ES-I3 (cell line): Measurements from ENCODE around the gene PROX1.
A peak's percentile ranks its signal among the peaks of the same experiment; 100 is the strongest.

Source experiments
- H3K36me3 ChIP-seq: 2 replicates; pipeline ENCODE4 v1.6.1; 2013; ENCODE audit warnings: mild to moderate bottlenecking, low read length, control low read depth, moderate library complexity; ENCODE audit not compliant: insufficient read depth
- H3K4me1 ChIP-seq: 2 replicates; pipeline ENCODE4 v1.6.1; 2013; ENCODE audit warnings: mild to moderate bottlenecking, control low read depth, low read length; ENCODE audit not compliant: insufficient read depth
- H3K9ac ChIP-seq: 2 replicates; pipeline ENCODE4 v1.6.1; 2013; ENCODE audit warnings: low read depth, mild to moderate bottlenecking, low read length, moderate library complexity
- H3K9me3 ChIP-seq: 2 replicates; pipeline ENCODE4 v1.6.1; 2013; ENCODE audit warnings: mild to moderate bottlenecking, low read length, moderate library complexity; ENCODE audit not compliant: control insufficient read depth, insufficient read depth

PROX1 gene

DNA sequence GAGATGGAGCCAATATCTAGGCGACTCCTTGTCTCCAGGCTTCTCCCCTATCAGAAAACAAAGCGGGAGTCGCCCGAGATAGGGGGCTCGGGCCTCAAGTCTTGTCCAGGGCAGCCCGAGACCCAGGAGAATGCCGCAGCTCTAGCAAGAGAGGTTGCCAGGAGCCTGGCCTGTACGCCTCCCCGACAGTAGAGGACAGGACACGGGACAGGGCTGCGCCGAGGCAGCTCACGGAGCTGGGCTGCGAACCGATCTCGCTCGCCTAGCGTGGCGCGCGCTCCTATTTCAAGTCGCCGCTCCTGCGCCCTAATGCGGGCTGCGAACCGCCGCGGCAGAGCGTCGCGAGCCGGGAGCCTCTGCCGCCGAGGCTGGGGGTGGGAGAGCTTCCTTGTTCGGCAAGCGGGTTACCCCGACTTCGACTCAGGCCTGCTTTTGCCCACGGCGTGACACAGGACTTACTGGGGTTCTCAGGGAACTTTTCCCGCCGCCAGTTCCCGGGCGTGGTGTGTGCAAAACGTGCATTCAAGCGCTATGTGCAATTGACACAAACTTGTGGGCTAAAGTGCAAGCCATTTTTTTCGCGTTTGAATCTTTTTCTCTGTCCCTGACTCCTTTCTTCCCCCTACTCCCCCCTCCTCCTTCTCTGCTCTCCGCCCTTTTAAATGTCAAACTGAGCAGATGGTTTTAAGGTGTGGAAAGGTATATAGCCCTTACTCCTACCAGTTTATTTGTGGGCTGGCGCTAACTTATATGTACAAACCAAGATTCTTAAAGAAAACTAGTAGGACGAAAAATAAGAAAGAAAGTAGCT lies 2.4 kb upstream of the PROX1 start:
- Histone ChIP-seq H3K9me3 (no peaks in the 10 kb centered on the region; the same call in 1 of the 2 replicates), H3K9ac (peak overlapping the region; percentile 24; the same call in 1 of the 2 replicates), H3K4me1 (peaks cover 14% of the 10 kb centered on the region), H3K36me3 (no peaks in the 10 kb centered on the region)

DNA sequence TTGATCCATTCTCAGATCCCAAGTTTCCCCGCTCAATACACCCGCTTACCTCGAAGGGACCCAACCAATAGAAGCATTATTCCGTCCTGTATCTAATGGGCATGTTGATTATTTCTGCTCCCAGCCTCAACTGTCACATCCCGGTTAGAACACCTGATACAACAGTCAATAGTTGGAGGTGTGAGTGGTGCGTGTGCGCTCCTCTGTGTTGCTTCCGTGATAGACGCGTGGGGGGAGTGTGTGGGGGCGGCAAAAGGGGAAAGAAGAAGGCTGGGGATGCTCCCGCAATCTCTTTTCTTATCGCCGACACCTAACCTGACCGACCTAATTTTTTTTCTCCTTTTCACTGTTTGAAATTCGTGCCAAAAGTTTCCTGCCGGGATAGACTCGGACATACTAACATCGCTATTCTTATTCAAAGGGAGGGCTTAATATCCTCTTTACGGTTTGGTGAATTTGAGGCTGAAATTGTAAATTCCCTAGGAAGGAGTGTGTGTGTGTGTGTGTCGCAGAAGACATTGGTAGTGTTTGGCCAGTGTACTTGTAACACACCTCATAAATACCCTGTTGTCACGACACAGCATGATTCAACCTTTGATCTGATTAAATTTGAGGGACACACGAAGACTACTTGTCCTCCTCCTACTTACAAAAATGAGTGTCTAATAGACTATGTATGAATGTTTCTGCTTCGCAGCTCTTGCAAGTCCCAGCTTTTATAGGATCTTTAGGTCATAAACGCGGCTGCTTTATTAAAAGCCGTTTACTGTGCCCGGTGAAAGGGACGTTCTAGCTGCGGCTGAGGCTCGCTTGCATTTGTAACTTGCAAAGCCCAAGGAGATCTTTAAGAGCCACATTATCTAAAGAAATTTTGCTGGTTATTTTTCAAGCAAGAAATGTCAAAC lies 1.5 kb upstream of the PROX1 start:
- H3K4me1 ChIP-seq = peaks cover 14% of the 10 kb centered on the region
- H3K9ac ChIP-seq = peak overlapping the region; percentile 37; the same call in 1 of the 2 replicates

DNA sequence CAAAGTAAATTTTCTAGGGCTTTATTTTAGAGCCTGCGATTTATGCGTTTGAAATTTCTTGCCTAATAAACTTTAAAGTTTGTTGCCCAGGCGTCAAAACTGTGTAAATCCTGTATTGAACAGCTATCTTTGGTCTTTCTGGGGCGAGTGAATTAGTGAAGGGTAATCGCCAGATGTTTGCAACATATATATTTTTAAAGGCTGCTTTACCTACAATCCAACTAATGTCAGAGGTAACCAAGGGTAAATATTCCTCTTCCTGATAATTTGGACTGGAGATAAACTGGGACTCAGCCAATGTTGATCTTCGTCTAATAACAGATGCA lies 885 bp upstream of the PROX1 start:
- H3K9ac ChIP-seq = peak overlapping the region; percentile 37; the same call in 1 of the 2 replicates
- peaks cover 14% of the 10 kb centered on the region for H3K4me1 ChIP-seq

More for the DNA sequence above, 1.5 kb upstream of the PROX1 start:
- Histone ChIP-seq H3K36me3 (no peaks in the 10 kb centered on the region), H3K9me3 (no peaks in the 10 kb centered on the region; the same call in 1 of the 2 replicates)

DNA sequence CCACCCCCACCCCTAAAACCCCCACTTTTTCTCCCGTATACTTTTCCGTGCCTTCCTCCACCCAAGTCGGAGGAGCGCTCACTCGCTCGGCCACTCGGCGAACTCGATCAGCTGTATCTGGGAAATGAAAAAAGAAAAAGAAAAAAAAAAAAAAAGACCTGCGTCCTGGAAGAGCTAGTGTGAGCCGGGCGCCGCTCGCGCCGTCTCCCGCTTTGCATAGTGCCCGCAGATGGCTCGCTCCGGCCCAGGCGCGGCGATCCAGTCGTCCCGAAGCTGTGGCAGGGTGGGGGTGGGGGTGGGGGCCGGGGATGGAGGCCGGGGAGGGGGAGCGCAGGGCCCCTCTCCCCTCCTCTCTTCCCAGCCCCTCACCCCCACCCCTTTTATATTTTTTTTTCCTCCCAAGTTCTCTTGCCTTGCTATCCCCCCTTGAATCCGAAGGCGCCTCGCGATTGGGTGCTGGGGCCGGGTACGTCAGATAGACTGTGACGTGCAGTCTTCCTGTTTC lies 299 bp upstream of the PROX1 start:
- Histone ChIP-seq H3K9me3 (no peaks in the 10 kb centered on the region; the same call in 1 of the 2 replicates), H3K9ac (peak overlapping the region; percentile 80; the same call in 1 of the 2 replicates), H3K36me3 (no peaks in the 10 kb centered on the region), H3K4me1 (peaks cover 14% of the 10 kb centered on the region)

More for the DNA sequence above, 885 bp upstream of the PROX1 start:
- no peaks in the 10 kb centered on the region; the same call in 1 of the 2 replicates for H3K9me3 ChIP-seq
- no peaks in the 10 kb centered on the region for H3K36me3 ChIP-seq

DNA sequence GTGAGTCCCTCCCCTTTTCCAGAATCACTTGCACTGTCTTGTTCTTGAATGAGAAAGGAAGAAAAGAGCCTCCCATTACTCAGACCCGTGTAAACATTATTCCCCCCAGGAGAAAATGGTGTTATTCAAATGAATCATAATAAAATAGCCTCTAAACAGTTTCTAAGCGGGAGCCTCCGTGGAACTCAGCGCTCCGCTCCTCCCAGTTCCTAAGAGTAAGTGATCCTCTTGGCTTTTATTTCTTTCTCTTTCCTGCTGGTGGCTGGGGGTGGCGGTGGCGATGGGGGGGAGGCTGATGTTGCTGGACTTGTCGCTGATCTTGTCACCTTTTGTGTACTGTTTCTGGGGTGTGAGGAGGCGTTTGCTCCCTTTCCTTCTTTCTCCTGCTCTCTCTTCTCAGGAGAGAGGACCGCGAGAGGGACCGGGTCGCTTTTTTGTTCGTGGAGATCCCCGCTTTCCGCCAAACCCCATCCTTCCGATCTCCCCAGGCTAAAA lies 781 bp downstream of the PROX1 start:
- Histone ChIP-seq H3K4me1 (peaks cover 14% of the 10 kb centered on the region), H3K9me3 (no peaks in the 10 kb centered on the region; the same call in 1 of the 2 replicates), H3K9ac (peak overlapping the region; percentile 80; the same call in 1 of the 2 replicates), H3K36me3 (no peaks in the 10 kb centered on the region)

DNA sequence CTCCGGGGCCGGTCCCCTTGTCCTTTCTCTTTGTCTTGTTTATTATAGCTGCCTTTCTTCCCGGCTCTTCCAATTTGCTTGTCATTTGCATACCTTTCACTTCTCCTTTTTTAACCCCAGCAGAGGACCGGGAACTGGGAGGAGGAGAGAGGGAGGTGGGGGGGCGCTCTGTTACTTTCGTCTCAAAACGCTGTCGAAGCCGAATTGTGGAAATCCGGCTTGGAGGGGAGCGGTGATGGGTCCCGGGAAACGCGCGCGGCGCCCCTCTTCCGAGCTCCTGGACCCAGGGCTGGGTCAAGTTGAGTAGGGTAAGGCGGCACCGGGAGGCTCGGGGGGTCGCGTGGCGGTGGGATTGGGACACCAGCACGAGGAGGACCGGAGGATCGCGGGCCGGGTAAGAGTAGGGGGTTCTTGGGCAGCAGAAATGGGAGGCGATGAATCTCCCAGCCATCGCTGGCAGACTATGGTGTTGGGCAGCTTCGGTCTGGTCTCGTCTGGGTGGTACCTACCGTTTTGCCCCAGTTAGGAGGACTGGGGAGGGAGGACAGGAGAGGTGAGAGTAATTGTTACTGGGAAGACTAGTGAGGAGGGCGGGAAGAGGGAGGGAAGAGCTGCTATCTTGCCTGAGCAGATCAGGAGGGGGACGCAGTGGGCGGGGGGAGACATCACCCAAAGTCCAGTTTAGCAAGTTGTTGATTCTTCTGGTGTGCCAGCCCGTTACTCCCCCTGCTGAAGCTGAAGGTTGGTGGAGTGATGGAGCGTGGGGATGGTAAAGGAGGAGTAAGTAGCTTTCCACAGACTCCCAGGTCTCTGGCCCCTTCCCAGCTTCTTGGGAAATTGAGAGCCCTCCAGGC lies 1.5 kb downstream of the PROX1 start:
- H3K9me3 ChIP-seq = no peaks in the 10 kb centered on the region; the same call in 1 of the 2 replicates
- H3K36me3 ChIP-seq = no peaks in the 10 kb centered on the region
- H3K4me1 ChIP-seq = peaks cover 11% of the 10 kb centered on the region
- peak overlapping the region; percentile 80; the same call in 1 of the 2 replicates for H3K9ac ChIP-seq

DNA sequence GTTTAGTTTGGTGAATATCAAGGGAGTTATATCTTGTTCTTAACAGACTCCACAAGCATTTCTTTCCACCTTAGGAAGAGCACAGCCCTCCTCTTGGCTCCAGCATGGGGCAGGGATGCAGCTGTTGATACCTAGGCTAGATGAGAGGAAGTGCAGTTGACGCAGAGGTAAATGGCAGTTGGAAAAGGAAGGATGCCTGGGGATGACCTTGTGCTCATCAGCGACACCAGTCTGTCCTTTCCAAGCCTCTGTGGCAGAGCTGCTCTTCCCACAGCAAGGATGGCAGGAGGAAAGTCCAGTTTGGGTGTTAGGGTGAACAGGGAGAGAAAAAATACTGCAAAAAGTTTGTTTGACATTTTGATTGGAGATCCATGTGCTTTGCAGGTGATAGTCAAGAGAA lies 6.2 kb downstream of the PROX1 start:
- Histone ChIP-seq H3K9me3 (no peaks in the 10 kb centered on the region), H3K4me1 (no peaks in the 10 kb centered on the region), H3K36me3 (no peaks in the 10 kb centered on the region), H3K9ac (no peak overlapping the region)

DNA sequence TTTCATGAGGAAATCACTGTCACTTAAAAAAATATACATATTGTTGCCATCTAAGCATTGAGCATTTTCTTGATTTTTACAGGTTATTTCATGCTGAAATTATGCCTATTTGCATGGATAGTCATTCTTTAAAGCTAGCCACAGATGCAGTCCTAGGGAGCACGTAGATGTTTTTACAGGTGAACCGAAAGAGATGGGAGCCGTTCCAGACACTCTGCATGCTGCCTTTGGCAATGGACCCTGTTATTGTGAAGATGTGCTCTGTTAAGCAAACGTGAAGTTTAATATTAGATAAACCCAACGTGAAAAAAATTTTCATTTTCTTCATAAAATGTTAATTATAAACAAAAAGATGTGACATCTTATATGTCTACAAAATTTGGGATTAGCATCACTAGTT lies 7.1 kb downstream of the PROX1 start:
- H3K9ac ChIP-seq = no peak overlapping the region
- H3K4me1 ChIP-seq = no peaks in the 10 kb centered on the region
- no peaks in the 10 kb centered on the region for H3K36me3 ChIP-seq
- H3K9me3 ChIP-seq = no peaks in the 10 kb centered on the region

DNA sequence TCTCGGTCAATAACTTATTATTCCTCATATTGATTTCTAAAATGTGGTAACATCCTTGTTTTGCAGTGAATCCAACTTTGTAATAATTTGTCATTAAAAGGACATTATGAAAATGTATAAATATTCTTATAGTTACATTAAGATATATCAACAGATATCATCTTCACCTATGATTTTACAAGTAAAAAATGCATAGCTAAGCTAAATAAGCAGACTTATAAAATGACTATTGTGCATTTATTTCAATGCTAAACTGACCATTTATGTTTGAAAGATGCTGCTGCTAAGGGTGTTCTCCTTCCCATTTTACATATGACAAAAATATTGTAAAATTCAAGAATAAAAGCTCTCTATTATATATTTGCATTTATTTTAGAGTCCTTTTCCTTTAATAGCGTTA lies 7.8 kb downstream of the PROX1 start:
- Histone ChIP-seq H3K36me3 (no peaks in the 10 kb centered on the region), H3K9ac (no peak overlapping the region), H3K4me1 (no peaks in the 10 kb centered on the region), H3K9me3 (no peaks in the 10 kb centered on the region)

DNA sequence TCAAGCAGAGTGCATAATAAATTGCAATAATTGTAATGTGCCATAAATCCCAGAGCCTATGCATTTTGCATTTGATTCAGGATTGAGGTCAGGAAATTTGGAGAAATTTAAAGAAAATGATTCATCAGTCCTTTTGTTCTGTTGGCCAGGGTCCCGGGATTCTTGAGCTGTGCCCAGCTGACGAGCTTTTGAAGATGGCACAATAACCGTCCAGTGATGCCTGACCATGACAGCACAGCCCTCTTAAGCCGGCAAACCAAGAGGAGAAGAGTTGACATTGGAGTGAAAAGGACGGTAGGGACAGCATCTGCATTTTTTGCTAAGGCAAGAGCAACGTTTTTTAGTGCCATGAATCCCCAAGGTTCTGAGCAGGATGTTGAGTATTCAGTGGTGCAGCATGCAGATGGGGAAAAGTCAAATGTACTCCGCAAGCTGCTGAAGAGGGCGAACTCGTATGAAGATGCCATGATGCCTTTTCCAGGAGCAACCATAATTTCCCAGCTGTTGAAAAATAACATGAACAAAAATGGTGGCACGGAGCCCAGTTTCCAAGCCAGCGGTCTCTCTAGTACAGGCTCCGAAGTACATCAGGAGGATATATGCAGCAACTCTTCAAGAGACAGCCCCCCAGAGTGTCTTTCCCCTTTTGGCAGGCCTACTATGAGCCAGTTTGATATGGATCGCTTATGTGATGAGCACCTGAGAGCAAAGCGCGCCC lies 8.7 kb downstream of the PROX1 start:
- Histone ChIP-seq H3K36me3 (no peaks in the 10 kb centered on the region), H3K4me1 (no peaks in the 10 kb centered on the region), H3K9me3 (no peaks in the 10 kb centered on the region), H3K9ac (no peak overlapping the region)

DNA sequence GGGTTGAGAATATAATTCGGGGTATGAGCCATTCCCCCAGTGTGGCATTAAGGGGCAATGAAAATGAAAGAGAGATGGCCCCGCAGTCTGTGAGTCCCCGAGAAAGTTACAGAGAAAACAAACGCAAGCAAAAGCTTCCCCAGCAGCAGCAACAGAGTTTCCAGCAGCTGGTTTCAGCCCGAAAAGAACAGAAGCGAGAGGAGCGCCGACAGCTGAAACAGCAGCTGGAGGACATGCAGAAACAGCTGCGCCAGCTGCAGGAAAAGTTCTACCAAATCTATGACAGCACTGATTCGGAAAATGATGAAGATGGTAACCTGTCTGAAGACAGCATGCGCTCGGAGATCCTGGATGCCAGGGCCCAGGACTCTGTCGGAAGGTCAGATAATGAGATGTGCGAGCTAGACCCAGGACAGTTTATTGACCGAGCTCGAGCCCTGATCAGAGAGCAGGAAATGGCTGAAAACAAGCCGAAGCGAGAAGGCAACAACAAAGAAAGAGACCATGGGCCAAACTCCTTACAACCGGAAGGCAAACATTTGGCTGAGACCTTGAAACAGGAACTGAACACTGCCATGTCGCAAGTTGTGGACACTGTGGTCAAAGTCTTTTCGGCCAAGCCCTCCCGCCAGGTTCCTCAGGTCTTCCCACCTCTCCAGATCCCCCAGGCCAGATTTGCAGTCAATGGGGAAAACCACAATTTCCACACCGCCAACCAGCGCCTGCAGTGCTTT lies 9.4 kb downstream of the PROX1 start:
- no peaks in the 10 kb centered on the region for H3K9me3 ChIP-seq
- H3K36me3 ChIP-seq = no peaks in the 10 kb centered on the region
- H3K4me1 ChIP-seq = 0 out of 2 replicates have a peak, but pooled peaks cover 4% of the 10 kb centered on the region
- H3K9ac ChIP-seq = no peak overlapping the region

DNA sequence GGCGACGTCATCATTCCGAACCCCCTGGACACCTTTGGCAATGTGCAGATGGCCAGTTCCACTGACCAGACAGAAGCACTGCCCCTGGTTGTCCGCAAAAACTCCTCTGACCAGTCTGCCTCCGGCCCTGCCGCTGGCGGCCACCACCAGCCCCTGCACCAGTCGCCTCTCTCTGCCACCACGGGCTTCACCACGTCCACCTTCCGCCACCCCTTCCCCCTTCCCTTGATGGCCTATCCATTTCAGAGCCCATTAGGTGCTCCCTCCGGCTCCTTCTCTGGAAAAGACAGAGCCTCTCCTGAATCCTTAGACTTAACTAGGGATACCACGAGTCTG lies 10.0 kb downstream of the PROX1 start:
- Histone ChIP-seq H3K9ac (no peak overlapping the region), H3K9me3 (no peaks in the 10 kb centered on the region), H3K4me1 (0 out of 2 replicates have a peak, but pooled peaks cover 8% of the 10 kb centered on the region), H3K36me3 (no peaks in the 10 kb centered on the region)

DNA sequence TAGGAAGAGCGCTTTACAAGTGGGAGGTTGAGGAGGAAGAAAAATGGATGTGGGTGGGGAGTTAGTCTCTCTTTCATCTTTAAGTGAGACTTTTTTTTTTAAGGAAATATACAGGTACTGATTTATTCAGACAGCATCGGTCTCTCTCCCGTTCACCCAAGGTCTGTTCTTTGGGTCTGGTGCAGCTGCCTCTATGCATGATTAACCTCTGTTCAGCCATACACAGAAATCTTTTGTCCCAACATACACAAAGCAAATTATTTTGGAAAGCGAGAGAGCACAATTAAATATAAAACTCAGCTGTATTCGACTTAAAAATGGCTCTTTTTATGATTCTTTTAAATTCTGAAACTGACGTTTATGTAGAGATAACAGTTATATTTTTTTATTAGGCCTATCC lies 11.0 kb downstream of the PROX1 start:
- H3K4me1 ChIP-seq = 0 out of 2 replicates have a peak, but pooled peaks cover 8% of the 10 kb centered on the region
- no peaks in the 10 kb centered on the region for H3K36me3 ChIP-seq
- no peaks in the 10 kb centered on the region for H3K9me3 ChIP-seq
- H3K9ac ChIP-seq = no peak overlapping the region
